CD1c-positive myeloid dendritic cell (primary cell): ENCODE results near the gene SLC6A19.

Source experiments
- DNase-seq: peaks from one replicate; pipeline ENCODE4 v3.0.0-alpha.2; 2016; ENCODE audit errors: extremely low spot score

The SLC6A19 gene

DNA sequence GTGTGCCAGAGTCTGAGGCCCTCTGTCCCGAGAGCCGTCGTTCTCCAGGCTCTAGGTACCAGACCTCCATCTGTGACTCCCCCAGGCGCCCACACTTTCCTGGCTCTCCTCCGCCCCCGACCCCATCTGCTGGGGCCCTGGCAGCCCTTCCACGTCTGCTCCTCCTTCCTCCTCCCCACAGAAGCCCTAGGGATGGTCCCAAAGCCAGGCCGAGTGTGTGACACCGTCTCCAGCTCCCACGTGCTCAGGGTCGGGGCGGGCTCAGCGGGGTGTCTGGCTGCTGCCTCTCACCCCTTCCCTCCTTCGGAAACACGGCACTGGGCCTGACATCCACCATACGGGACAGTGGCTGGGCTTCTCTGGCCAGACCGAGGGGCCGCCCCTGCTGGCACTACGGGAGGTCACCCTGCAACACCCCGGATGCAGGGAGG lies 20.5 kb upstream of the SLC6A19 start:
- DNase-seq: no peak

DNA sequence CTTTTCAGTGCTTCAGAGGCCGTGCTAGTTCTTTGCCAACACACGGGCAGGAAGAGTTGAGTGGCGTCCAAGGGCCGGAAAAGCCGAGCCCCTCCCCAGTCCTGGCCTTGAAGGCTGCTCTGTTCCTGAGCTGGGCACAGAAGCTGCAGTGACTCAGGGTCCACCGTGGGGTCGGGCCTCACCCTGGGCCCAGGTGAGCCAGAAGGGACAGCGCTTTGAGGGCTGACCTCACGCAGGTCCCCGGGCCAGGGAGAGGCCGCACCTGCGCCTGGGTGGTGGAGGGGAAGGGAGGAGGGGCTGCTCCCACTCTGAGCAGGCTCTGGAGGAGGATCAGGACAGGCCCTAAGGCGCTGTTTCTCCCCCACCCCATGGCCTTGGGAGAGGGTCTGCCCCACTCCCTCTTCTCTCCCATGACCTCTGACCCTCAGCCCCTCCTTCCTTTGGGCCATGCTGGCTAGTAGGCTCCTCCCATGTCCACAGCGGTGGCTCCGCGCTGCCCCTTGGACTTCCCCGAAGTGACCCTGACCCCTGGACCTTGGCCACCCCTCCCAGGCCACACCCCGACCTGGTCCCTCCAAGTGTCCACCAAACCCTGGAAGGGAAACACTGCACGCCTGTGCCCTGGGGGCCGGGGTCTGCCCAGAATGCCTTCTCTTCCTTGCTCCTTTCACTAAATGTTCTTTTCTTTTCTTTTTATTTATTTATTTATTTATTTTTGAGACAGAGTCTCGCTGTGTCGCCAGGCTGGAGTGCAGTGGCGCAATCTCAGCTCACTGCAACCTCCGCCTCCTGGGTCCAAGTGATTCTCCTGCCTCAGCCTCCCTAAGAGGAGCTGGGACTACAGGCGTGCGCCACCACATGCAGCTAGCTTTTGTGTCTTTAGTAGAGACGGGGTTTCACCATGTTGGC lies 19.7 kb upstream of the SLC6A19 start:
- no peak for DNase-seq

DNA sequence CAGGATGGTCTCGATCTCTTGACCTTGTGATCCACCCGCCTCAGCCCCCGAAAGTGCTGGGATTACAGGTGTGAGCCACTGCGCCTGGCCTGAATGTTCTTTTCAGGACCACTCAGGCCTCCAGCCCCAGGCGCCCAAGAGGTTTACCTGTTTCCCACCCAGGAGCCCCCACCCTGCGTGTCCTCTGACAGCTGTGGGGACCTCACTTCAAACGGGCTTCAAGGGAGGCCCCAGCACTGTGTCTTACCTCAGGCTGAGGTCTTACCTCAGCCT lies 19.1 kb upstream of the SLC6A19 start:
- no peak for DNase-seq

DNA sequence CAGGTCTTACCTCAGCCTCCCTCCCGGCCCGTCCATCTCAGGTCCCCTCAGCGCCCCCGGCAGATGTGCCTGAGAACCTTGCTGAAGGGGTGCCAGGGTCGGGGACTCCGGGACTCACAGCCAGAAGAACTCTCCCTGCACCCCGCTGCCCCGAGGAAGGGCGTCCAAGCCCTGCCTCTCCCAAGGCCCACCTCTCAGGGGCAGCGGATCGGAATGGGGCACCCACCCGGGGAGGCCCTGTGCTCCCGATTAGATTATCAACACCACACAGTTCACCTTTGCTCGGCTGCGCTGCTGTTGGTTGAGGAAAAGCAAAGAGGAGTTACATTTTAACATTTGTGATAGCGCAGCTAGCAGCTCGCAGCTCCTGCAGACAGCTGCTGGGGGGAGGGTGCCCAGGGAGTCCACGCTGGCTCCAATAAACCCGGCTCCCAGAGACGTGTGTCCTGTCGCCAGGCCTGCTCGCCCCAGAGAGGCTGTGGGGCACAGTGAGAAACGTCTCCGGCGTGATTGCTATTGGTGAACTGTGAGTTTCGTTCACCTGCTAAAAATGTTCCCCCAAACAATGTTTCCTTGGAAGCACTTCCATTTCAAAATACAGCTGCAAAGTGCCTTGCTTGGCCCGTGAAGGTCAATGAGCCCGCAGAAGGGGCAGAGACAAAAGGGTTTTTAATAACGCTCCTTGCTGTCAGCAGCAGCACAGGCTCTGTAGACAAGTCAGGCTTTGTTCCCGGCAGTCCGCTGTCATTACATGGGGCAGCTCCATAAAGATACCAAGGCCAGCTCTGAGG lies 18.6 kb upstream of the SLC6A19 start:
- DNase-seq: no peak

DNA sequence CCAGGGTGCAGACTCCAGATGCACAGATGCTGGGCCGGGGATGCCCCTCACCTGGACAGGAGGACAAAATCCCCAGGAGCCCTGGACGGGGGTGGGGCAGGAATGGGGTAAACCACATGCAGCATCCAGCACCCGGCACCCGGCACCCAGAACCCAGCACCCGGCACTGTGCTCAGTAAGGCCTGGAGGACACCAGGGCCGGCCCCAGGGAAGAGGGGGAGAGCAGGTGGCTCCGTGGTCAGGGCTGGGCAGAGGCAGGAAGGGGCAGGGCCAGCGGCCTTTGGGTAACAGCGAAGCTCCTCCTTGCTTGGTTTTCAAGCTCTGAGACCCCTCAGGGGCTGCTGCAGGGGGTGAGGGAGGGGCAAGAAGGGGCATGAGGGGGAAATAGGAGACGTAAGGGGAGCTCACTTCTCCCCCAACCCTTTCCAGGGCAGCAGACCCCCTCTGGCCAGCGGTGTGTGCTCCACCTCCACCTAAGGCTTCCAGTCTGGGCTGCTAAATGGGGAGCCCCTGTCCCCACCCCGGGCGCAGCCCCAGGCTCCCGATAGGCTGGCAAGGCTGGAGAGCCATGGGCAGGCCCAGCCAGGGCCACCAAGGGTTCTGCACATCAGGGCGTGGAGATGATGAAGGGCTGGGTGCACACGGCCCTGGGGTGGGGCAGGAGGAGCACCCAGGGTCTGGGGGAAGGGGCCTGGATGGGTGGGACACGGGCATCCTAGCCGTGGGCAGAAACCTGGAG lies 17.8 kb upstream of the SLC6A19 start:
- DNase-seq: no peak

DNA sequence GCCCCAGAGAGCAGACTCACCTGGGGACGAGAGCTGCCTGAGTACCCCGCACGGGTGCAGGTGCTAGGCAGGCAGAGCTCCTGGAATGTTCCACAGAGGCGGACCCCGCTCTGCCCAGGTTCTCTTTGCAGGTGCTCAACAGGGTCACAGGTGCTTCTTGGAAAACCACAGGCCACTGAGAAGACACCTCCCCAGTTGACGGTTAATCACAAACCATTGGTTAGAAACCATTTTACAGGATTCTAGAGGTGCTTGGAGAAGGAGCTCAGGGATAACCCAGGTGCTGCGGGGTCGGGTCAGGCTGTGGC lies 17.3 kb upstream of the SLC6A19 start:
- no peak for DNase-seq

DNA sequence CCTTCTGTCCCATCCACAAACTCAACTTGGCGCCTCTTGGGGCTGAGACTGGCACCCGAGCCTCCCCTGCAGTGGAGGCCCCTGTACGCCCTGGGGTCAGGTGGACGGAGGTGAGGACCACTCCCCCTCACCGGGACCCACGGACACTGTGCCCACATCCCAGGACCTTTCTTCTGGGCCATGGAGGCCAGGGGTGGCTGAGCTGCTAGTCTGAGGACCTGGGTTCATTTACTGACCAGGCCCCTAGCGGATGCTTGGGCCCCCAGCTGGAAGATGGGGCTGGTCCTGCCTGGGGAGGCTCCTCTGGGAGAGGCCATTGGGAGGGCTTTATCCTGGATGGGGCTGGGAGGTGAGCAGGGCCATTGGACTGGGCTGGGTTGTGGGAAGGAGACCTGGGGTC lies 16.9 kb upstream of the SLC6A19 start:
- DNase-seq: no peak

DNA sequence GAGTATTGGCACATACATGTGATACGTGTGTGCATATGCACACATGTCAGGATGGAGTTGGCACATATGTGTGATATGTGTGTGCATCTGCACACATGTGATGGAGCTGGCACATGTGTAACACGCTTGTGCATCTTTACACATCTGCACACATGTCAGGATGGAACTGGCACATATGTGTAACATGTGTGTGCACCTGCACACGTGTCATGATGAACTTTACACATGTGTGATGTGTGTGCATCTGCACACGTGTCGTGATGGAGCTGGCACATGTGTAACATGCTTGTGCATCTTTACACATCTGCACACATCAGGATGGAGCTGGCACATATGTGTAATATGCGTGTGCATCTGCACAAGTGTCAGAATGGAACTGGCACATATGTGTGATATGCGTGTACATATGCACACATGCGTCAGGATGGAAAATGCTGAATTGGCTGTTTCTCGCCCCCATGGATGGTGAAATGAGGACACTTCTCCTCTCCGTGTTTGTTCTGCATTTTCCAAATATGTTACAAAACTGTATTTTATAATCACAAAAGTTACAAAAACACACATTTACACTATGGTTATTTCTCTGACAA lies 16.3 kb upstream of the SLC6A19 start:
- no peak for DNase-seq

DNA sequence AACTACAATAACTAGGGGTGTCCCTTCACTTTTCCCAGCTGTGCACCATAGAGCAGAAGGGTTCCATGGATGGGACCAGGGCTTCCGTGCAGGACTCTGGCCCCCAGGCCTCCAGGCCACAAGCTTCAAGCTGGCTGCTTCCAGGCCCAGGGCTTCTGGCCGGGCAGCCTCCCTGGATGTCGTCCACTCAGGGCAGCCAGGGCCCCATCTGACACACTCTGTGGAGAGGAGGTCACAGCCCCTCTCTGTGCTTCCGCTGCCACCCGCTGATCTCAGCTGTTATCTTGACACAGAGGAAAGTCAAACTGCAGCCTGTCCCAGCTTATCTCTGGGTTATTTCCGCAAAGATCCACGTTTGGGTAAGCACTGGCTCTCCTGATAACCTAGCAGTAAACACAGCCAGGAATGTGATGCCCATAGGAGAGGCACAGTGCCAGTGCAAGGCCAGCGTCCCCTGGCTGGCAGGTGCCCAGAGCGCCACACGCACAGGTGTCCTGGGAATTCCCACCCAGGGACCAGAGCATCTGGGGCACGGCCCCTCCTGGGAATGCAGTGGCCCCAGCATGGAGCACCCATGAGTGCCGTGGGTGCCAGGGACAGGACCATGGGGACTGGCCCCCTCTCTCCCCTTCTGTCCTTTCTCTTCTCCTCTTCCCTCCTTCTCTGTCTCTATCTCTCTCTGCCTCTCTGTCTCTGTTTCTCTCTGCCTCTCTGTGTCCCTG lies 15.6 kb upstream of the SLC6A19 start:
- DNase-seq: no peak

DNA sequence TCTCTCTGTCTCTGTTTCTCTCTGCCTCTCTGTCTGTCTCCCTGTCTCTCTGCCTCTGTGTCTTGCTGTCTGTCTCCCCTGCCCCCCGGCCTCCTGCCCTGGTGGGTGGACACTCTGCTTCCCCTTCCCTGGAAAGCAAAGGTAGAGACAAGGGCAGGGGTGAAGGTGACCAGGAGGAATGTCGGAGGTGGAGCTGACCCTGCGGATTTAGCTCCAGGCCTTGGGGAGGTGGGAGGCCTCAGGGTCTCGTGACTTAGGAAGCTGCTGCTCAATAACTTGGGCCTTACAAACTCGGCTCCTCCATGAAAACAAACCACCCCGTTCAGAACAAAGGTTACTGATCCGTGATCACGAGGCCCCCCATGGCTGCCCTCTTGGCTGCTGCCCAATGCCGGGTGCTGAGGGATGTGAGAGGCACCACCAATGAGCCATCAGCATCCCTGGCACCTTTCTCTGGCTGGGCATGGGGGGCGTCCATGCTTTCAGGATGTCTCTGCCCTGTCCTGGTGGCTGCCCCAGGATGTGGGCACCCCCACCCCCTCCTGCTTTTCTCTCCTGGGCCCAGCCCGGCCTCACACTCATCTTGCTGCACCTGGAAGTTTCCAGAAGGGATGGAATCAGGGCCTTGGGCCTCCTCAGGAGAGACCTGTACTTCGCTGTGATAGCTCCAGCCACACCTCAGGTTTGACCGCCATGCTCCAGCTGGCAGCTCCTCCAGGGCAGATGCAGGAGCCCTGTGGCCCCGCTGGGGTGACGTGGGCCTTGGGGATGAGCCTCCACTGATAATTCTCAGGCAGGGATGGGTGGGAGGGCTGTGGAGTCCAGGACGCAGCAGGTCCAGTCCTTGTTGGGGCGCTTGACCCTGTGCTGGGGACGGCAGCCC lies 14.8 kb upstream of the SLC6A19 start:
- no peak for DNase-seq

DNA sequence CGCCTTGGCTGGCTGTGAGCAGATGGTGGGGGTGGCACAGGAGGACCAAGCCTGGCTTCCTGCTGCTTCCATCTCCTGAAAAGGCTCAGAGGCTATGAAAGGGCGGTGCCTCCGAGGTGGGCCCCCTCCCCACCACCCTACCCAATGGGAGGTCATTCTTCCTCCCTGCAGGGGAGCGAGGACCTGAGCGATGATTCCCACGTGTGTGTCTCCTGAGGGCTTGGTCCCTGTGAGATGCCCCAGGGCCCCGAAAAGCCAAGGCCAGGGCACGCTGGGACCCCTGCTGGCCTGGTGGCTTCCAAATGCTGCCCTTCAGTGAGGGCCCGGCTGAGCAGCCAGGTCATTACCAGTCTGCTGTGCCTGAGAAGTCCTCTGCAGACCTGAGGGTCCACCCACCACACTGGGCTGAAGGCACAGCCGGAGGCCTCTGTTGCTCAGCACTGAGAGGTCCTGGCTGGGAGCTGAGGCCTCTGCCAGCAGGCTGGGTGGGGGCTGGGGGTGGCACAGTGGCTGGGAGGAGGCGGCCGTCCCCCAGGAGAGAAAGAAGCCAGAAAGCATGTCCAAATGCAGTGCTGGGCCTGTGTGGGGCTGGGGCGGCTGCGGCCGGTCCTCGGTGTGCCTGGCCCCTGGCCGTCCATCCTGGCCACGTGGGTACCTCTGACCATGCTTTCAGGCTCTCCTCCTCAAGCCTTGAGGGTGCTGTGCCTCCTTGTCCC lies 14.0 kb upstream of the SLC6A19 start:
- DNase-seq: no peak

DNA sequence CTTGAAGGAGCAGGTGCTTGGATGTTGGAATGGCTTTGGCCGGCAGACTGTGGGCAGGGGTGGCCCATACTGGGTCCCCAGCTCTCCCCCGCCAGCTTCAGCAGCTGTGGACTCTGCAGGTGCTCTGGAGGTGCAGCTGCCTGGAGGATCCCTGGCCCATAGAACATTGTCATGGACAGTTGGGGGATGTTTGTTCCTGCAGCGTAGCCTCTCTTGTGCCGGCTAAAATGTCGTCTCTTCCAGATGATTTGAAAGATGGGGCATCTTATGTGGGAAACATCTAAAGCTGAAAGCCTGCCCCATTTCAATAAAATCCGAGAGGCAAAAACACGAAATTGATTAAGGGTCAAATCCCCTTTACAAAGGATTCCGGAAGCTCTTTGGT lies 13.5 kb upstream of the SLC6A19 start:
- no peak for DNase-seq

DNA sequence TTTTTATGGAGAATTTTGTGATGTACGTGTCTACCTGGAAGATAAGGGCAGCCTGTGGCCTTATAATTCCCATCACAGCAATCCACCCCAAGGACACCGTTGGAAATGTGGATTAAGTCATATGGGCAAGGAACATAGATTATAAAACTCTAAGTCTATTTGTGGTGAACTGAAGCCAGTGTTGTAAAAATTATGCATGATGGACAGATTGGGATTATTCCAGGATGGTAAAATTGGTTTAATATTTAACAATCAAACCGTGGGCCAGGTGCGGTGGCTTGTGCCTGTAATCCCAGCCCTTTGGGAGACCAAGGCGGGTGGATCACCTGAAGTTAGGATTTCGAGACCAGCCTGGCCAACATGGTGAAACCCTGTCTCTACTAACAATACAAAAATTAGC lies 12.9 kb upstream of the SLC6A19 start:
- DNase-seq: no peak

DNA sequence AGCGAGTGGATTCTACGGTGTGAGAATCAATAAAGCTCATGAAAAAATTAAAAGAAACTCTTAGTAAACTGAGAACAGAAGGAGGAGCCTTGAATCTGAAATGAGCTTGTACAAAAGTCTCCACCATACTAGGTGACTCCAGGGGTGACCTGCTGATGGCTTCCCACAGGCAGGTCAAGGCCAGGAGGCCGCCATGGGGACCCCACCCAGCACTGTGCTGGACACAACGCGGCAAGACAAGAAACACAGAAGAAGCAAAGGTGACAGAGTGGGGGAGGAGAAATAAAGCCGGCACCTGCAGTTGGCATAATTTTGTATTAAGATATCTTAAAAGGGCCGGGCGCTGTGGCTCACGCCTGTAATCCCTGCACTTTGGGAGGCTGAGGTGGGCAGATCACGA lies 12.1 kb upstream of the SLC6A19 start:
- DNase-seq: no peak

DNA sequence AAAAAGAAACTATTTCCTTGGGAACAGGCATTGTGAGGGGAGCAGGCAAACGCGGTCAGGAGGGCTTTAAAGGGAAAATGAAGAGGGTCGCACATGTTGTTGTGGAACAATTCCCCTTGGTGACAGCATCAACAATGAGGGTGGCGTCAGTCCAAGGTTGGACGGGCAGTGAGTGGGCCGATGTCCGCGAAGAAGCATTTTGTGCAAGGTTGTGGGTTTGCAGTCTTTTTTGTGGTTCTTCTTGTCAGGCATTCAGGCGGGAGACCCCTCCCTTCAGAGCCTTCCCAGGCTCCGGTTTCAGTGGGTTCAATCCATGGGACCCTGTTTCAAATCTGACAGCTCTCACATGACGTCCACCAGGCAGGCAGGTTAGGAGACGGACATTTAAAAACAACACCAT lies 11.1 kb upstream of the SLC6A19 start:
- no peak for DNase-seq

DNA sequence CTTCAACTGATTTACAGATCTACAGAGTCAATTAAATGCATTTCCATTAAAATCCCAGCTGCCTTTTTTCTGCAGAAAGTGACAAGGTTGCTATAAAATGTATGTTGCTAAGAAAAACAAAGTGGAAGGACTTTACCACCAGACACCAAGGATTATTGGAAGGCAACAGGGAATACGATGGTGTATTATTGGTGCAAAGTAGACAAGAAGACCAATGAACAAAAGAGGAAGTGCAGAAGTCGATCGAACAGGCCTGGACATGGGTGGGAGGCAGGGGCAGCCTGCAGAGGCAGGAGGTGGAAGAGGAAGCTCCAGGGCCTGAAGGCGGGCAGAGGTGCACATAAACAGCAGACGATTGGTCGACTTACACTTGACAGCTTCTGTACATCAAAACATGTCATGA lies 10.6 kb upstream of the SLC6A19 start:
- peak; percentile 56 for DNase-seq

DNA sequence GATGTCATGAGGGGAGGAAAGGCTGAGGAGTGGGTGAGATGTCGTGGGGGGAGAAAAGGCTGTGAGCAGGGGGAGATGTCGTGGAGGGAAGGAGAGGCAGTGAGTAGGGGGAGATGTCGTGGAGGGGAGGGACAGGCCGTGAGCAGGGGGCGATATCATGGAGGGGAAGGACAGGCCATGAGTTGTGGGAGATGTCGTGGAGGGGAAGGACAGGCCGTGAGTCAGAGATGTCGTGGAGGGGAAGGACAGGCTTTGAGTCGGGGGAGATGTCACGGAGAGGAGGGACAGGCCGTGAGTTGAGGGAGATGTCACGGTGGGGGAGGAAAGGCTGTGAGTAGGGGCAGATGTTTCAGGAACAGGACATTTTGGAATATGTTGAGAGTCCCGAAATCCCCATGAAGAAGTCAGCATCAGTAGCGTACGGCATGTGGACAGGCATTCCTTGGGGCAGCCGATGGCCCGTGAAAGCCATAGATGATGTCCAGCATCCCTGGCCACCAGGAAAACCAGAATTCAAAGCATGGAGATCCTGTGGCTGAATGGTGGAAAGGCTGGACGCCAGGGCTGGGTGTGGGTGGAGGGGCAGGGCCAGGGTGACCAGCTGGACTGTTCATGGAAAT lies 8.3 kb upstream of the SLC6A19 start:
- DNase-seq: no peak

DNA sequence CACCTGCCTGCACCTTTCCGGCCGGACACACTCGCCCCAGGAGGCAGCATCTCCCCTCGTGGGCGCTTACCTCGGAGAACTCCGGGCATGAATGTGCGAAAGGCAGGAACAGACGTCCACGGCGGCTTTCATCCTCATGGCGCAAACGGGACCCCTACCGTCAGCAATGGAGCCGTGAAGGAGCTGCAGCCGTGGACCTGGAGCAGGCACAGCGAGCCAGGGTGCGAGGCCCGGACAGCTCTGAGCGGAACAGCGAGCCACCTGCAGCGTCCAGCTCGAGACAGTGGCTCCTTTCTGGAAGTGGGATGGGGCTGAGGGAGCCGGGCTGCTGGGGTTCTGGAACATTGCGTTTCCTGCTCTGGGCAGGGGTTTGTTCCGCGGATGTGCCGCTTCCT lies 7.8 kb upstream of the SLC6A19 start:
- no peak for DNase-seq

DNA sequence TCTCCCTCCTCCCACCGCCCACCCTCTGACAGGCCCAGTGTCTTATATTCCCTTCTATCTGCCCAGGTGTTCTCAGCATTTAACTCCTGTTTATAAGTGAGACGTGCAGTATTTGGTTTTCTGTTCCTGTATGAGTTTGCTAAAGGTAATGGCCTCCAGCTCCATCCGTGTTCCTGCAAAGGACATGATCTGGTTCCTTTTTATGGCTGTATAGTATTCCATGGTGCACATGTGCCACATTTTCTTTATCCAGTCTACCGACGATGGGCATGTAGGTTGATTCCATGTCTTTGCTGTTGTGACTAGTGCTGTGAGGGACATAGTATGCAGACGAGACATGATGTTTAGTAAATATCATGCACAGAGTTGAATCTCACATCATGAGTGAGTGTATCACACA lies 7.0 kb upstream of the SLC6A19 start:
- DNase-seq: no peak

DNA sequence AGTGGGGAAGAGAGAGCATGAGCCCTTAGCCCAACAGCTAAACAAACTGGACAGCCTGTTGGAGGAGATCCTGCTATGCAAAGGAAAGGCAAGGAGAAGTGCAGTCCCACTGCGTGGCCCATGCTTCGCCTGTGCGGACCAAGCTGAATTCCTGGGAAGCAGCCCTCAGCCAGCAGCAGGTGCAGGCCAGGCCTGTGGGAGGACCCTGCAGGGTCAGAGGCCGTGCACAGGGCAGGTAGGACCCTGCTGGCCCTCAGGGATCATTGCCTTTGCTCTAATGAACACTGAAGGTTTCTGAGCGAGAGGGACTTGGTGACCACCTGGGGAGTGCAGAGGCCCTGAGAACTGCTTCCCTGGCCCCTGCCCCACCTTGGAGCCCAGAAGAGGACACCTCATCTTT lies 6.0 kb upstream of the SLC6A19 start:
- DNase-seq: no peak
